ENCODE measurements around the gene XCL2. TPM values are rescaled to one million over a fixed set of nuclear protein-coding genes. Genes with fewer than 3 reads are reported as not detected.

Gene XCL2
- total and polyA plus RNA-seq, 2 of the 4 experiments (the other 2 are of a cell fraction) = not detected

- Histone ChIP-seq H3K27me3 (ENCODE audit: control insufficient read depth, insufficient read depth, low read length) (peaks cover 1% of the 10 kb centered on the region; the same call in 1 of the 2 replicates), H2BK20ac (ENCODE audit: low read depth, low read length) (no peak overlapping the region), H2AK9ac (replicated peaks; ENCODE audit: low read depth, low read length, poor library complexity) (no peak overlapping the region), H2AFZ (replicated peaks; ENCODE audit: low read length, poor library complexity) (no peak overlapping the region), H3K23ac (ENCODE audit: low read depth, low read length) (no peak overlapping the region), H2BK15ac (ENCODE audit: low read depth, low read length) (no peak overlapping the region), H3K36me3 (ENCODE audit: control insufficient read depth, insufficient read depth, low read length) (no peaks in the 10 kb centered on the region), H3K14ac (replicated peaks; ENCODE audit: low read depth, low read length) (no peak overlapping the region), H4K91ac (ENCODE audit: insufficient read depth, low read depth, low read length) (no peak overlapping the region), H4K5ac (ENCODE audit: low read depth, low read length) (no peak overlapping the region), H3K18ac (ENCODE audit: low read depth, low read length) (no peak overlapping the region), H3K27ac (ENCODE audit: insufficient read depth, low read length) (no peak overlapping the region), H3K9ac (ENCODE audit: low read depth, low read length) (no peak overlapping the region), H2AK5ac (ENCODE audit: low read depth, low read length) (no peak overlapping the region), H3K9me1 (ENCODE audit: insufficient read depth, low read length) (no peaks in the 10 kb centered on the region; the same call in 1 of the 2 replicates), H2BK5ac (ENCODE audit: low read depth, low read length, poor library complexity, severe bottlenecking) (no peak overlapping the region), H4K8ac (ENCODE audit: low read depth in 2 of 2, low read length in 2 of 2) (no peak overlapping the region), H3K4me2 (ENCODE audit: low read depth, low read length) (no peak overlapping the region), H3K4ac (ENCODE audit: low read depth, low read length) (no peak overlapping the region), H3K56ac (ENCODE audit: extremely low read depth, insufficient read depth, low read length) (no peak overlapping the region), H3K79me1 (ENCODE audit: low read depth in 1 of 2, low read length in 2 of 2) (no peaks in the 10 kb centered on the region), H4K20me1 (ENCODE audit: insufficient read depth, low read length) (no peaks in the 10 kb centered on the region), H2BK120ac (ENCODE audit: low read depth, low read length) (no peak overlapping the region), H3K4me3 (ENCODE audit: insufficient read depth, low read depth, low read length) (no peak overlapping the region), H3K4me1 (ENCODE audit: control insufficient read depth, insufficient read depth, low read length) (peaks cover 1% of the 10 kb centered on the region; the same call in 1 of the 2 replicates), H3K9me3 (ENCODE audit: control insufficient read depth, insufficient read depth, low read length) (no peaks in the 10 kb centered on the region)
- dilution Hi-C loops (cut with HindIII; ENCODE audit: low sequenced_read_pairs, unreplicated experiment) = no loop called here
- DNase-seq (no peak), ATAC-seq (ENCODE audit: low read depth) (no peak)
- intact Hi-C loops (cut with micrococcal nuclease) = no loop called here
- TF ChIP-seq SMC3 (IDR thresholded peaks at IDR 0.05; ENCODE audit: low read depth, low read length) (no peak), ELK1 (IDR thresholded peaks at IDR 0.05; ENCODE audit: borderline replicate concordance, low read depth, low read length) (no peak), MAZ (IDR thresholded peaks at IDR 0.05; ENCODE audit: borderline replicate concordance, low read depth, low read length) (no peak), NFE2L2 (IDR thresholded peaks at IDR 0.05; ENCODE audit: low read depth, low read length) (no peak), CEBPB (IDR thresholded peaks at IDR 0.05; ENCODE audit: low read depth, low read length) (no peak), BHLHE40 (IDR thresholded peaks at IDR 0.05; ENCODE audit: low read depth, low read length) (no peak), CHD1 (IDR thresholded peaks at IDR 0.05; ENCODE audit: low read depth, low read length) (no peak), POLR2A (IDR thresholded peaks at IDR 0.05; ENCODE audit: low read depth, low read length) (no peak), FOS (IDR thresholded peaks at IDR 0.05; ENCODE audit: low read depth, low read length) (no peak), MAFK (IDR thresholded peaks at IDR 0.05; ENCODE audit: low read depth, low read length) (no peak), RCOR1 (IDR thresholded peaks at IDR 0.05; ENCODE audit: insufficient replicate concordance, low read length) (no peak), USF2 (IDR thresholded peaks at IDR 0.05; ENCODE audit: low read depth, low read length) (no peak), MXI1 (IDR thresholded peaks at IDR 0.05; ENCODE audit: borderline replicate concordance, low read depth, low read length) (no peak), RFX5 (IDR thresholded peaks at IDR 0.05; ENCODE audit: low read depth, low read length) (no peak), CTCF (conservative IDR thresholded peaks at IDR 0.05; ENCODE audit: low read depth, low read length) (no peak), RAD21 (IDR thresholded peaks at IDR 0.05; ENCODE audit: low read length) (no peak)
- POLR2A ChIA-PET (ENCODE audit: unreplicated experiment) = interaction anchor here (0.6 kb wide), 1 partner anchor 44 kb away, joined by 9 read pairs; no protein-coding TSS in a partner anchor
- BruUV-seq (replicated peaks) = no TSS peak
- CTCF ChIA-PET = no interaction called here
- in situ Hi-C loops (cut with MboI; ENCODE audit: low sequenced_read_pairs) = no loop called here
- WGBS, 2 experiments (ENCODE audit: extremely low coverage in 2 of 2, insufficient read length in 1 of 2) = no CpG with 5 or more reads among the region's 4 CpGs
Measured at GRCh38 chr1:168518201-168518689, 25.6 kb downstream of the XCL2 start.
